Amniotic epithelial cell (primary cell): Measurements from ENCODE around the gene PRR30.
"Not testable (repeated sequence)": the region's sequence is repeated elsewhere in the genome, so short reads cannot be mapped to it uniquely, and the experiment has no call there.

Source experiments
- DNase-seq: peaks from one replicate; pipeline ENCODE4 v3.0.0-alpha.2; 2010; ENCODE audit warnings: low read depth

PRR30 gene

GRCh38 chr2:27139310-27139709, at the start of gene PRR30:
TSS of gene PRR30 (minus strand) at chr2:27139410. CDS start at chr2:27138329, 1,081 bp downstream.
- no peak for DNase-seq

- no peak for DNase-seq
These were observed 47.6 kb upstream of the PRR30 start for GRCh38 chr2:27186613-27187345.

- peak; percentile 83 for DNase-seq
These were observed 46.3 kb upstream of the PRR30 start for GRCh38 chr2:27185331-27186026.

- peak; percentile 49 for DNase-seq
These were observed 44.9 kb upstream of the PRR30 start for GRCh38 chr2:27184115-27184514.

DNA sequence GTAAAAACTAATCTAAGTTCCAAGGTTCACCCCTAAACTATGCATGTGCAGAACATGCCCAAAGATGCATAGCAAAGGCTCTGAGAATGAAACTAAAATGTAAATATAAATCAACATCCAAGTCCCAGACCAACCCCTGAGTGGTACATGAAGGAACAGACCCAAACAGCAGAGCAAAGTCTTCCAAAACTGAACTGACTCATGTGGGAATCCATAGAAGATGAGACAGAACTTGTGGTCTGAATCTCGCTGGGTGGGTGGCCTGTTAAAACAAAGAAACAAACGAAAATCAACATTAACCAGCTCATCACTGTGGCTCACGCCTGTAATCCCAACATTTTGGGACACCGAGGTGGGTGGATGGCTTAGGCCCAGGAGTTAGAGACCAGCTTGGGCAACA, 43.1 kb upstream of the PRR30 start:
- DNase-seq = peak; percentile 23

DNA sequence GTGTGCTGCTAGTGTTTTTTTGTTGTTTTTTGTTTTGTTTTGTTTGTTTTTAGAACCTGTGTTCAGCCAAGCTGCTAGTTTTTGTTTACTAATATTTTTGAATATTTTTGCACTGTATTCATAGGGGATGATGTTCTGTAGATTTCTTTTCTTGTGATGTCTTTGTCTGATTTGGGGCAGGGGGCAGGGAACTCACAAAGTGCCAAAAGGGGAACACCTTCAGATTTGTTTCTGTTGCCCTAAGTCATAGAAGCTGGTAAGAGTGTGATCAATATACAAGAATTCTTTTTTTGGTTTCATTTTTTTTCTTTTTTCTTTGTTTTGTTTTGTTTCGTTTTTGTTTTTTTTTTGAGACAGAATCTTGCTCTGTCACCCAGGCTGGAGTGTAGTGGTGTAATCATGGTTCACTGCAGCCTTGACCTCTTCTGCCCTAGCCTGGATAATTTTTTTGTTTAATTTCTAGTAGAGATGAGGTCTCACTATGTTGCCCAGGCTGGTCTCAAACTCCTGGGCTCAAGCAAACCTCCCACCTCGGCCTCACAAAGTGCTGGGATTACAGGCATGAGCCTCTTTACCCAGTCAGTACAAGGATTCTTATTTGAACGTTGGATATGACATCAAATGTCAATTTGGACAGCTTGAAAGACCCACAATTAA, 40.3 kb upstream of the PRR30 start:
- DNase-seq = no peak

DNA sequence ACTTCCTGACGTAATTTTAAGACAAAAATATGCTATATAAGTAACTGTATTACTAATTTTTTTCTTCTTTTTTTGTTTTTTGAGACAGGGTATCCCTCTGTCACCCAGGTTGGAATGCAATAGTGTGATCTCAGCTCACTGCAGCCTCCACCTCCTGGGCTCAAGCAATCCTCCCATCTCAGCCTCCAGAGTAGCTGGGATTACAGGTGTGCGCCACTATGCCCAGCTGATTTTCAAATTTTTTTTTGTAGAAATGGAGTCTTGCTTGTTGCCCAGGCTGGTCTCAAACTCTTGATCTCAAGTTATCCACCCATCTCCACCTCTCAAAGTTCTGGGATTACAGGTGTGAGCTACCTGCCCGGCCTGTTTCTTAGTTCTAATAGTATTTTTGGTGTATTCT, 39.3 kb upstream of the PRR30 start:
- no peak for DNase-seq

DNA sequence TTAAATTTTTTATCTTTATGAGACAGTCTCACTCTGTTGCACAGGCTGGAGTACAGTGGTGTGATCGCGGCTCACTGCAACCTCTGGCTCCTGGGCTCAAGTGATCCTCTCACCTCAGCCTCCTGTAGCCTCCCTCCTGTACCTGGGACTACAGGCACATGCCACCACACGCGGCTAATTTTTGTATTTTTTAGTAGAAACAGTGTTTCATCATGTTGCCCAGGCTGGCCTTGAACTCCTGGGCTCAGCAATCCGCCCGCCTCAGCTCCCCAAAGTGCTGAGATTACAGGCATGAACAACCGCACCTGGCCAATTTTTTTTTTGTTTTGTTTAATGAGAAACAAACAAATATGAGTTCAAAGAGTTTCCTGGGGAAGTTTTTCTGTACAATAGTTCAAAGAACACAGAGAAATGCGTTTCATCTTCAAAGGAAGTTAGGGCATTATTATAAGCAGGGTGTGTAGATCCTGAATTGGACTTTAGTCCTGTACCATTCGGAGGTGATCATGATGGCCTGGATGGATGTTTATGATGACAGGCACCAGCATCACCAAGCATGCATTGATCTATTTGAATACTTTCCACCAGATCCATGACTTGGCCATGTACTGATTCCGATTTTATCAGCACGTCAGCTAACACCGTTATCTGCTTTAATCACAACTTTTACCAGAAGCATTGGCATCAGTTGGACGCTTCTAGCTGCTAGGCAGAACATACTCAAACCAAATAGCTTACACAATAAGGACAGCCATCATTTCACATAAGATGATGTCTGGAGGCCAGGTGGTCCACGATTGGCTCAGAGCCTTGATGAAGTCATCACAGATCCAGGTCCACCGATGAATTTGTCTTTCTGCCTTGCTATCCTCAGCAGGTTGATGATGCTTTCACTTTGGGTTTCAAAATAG, 38.5 kb upstream of the PRR30 start:
- DNase-seq = no peak

DNA sequence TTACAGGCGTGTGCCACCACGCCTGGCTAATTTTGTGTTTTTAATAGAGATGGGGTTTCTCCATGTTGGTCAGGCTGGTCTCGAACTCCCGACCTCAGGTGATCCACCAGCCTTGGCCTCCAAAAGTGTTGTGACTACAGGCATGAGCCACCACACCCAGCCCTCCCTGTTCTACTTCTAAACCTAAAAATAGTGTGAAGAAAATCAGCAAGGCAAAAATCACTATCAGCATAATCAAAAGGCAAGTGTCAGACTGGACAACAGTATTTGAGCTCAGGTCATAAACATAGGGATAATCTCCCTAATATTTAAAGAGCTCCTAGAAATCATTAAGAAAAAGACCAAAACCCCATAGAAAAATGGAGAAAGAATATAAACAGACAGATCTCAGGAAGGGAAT, 36.6 kb upstream of the PRR30 start:
- not testable (repeated sequence) for DNase-seq

DNA sequence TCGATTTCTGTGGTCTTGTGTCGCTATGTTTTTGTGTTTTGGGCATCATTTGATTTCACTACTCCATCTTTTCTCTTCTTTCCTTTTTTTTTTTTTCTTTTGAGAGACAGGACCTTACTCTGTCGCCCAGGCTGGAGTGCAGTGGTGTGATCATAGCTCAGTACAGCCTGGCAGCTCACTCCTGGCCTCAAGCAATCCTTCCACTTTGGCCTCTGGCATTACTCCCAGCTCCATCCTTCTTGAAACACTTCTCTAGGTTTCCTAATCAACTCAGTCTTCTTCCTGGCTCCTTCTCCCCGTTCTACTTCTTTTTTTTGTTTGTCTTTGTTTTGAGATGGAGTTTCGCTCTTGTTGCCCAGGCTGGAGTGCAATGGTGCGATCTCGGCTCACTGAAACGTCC, 36.1 kb upstream of the PRR30 start:
- no peak for DNase-seq

DNA sequence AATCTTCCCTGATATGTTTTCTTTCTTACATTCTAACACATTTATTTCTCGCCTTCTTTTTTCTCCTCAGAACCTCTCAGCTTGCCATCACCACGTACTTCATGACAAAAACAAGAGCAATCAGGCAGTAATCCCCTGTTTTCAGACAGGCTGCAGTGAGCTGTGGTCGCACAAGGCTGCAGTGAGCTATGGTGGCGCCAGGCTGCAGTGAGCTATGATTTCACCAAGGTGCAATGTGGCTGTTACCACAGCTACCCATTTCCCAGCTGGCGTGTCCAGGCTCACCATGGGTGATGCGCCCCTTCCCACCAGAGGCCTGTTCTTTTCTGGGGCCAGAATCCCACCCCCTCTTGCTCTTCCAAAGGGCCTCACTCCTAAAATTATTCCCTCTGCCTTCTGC, 35.4 kb upstream of the PRR30 start:
- peak; percentile 42 for DNase-seq

GRCh38 chr2:27171351-27171848, 32.2 kb upstream of the PRR30 start:
- no peak for DNase-seq

- no peak for DNase-seq
These were observed 31.5 kb upstream of the PRR30 start for GRCh38 chr2:27170581-27171337.

DNA sequence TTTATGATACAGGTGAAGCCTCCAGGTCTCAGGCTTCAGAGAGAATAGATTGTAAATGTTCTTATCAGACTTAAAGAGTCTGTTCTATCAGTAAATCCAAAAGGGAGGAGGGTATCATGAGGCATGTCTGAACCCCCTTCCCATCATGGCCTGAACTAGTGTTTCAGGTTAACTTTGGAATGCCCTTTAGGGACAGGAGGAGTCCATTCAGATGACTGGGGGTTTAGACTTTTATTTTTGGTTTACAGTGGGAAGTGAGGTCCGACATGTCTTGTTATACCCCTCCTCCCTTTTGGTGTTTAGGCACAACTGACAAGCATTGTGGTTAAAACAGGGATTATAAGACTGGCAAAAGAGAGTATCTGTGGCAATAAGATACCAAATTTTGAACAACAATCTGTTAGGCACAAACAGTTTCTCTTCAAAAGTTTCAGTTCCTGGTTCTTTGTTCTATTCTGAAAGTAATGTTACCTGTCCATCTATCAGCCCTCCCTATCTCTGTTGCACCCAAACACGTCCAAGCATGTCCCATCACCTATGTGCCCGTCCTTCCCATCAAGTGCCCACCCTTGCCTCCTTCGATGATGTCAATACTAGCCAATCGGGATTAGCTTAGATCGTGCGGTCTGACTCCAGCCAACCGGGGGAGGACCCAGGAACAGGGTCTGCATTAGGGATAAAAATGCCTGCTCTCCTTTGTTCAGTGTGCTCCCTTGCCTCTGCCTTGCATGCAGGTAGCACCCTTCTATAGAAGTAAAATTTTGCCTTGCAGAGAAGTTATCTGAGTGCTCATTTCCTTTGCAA, 26.0 kb upstream of the PRR30 start:
- no peak for DNase-seq

- peak; percentile 55 for DNase-seq
These were observed 23.2 kb upstream of the PRR30 start for GRCh38 chr2:27162151-27163121.

- DNase-seq = no peak
These were observed 21.0 kb upstream of the PRR30 start for GRCh38 chr2:27160191-27160590.

DNA sequence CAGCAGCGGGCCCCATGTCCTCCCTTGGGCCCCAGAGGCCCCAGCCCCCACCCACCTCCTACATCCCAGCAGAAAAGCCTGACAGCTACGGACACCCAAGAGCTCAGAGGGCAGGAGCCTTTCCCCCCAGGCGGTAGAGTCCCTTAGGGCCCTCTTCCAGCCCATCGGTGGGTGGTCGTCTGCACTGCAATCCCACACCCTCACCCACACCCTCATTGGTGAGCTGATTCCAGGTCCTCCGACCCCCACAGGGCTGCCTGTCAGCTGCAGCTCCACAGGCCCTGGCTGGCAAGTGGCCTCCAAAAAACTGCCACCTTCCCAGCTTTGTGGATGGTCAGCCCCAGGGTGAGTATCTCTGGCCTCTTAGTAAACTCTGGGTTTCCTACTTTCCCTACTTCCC, 20.1 kb upstream of the PRR30 start:
- DNase-seq = no peak

GRCh38 chr2:27158468-27158867, 19.3 kb upstream of the PRR30 start:
- no peak for DNase-seq

GRCh38 chr2:27155069-27155520, 15.9 kb upstream of the PRR30 start:
- DNase-seq = no peak
